Activated gamma-delta T cell treated with anti-CD3 and anti-CD28 coated beads, Interleukin-2, amount 50 U/mL, for 16 hours (primary cell): ENCODE data around the gene FMN2.
"Not testable (repeated sequence)": the region's sequence is repeated elsewhere in the genome, so short reads cannot be mapped to it uniquely, and the experiment has no call there.

Experiments
- DNase-seq: peaks from one replicate; pipeline ENCODE4 v3.0.0-alpha.2; 2020; ENCODE audit warnings: low read depth

The FMN2 gene

DNA sequence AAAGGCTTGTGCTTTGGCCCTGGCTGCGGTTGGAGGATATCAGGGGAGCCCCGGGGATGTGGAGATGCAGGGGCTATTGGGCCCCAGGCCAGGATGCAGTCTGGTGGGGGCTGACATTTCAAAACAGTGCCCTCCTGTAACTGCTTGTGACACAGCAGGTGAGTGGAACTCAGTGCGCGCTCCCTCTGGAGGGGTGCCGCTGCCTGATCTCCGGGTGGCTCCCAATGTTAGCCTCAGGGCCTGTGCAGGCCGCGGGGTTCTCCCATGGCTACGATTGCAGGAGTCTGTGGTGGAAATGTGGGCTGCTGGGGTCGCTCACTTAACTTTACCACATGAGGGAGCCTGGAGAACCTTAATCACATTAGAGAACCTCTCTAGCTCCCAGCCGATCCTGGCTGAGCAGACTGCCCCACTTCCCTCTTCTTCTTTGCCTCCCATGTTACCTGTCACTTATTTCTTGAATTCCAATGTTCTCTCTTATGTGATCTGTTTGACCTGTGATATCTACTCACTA lies 163.2 kb downstream of the FMN2 start:
- DNase-seq: no peak

DNA sequence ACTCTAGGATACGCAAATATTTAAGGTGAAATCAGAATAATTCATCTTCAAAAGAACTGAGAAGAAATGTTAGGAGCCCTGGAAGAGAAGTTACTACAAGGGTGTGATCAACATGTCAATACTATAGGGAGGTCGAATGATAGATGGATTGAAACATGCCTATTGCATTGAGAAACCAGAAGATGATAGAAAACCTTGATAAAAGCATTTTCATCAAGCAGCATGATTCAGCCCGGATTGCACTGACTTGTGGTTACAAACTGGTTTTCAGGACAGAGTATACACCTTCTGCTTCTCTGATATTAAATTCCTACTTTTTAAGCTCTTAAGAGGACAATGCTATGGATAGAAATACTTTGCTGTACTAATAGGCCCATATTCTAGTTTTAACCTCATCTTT lies 164.2 kb downstream of the FMN2 start:
- no peak for DNase-seq

DNA sequence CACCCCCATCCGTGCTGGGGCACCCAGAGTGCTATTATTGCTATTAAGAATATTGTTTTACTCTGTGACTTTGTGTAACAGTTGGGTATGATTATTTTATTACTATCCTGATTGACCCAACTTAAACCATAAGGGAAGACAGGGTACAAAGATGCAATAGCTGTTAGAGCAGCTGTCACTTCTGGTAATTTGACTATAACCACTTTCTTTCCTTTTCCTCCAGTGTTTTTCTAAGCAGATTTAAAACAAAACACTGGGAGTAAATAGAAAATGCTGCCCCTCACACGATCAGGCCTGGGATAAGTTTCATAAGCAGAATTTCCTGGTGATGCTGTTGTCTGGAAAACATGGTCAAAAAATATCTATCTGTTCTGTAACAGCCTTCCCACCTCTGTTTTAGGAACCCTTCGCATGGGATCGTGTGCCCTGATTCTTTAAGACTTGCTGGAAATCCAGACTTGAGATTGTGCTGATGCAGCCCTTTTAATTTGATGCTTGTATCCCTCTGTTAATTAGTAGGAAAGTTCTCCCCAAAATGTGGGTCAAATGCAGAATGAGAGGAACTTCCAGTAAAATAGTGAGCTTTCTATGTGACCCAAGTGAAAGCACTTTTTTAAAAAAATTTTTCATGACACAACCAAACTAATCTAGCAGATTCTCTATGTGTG lies 165.3 kb downstream of the FMN2 start:
- DNase-seq: no peak

DNA sequence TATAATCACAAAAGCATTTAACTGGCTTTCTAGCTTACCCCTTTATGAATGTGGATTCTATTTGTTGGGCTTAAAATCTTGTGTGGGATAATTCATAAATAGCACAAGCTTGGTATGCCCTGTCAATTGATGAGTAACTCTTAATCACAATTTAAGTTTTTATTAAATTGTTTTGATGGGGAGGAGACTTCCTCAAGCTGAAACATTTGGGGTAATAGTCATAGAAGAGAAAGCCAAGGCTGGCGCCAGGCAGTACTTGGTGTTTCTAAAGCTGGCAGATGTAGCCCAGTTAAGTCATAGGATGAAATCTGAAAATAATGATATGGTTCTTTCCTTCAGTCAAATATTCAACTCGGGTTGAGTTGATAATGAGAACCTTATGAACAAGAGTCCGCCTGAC lies 167.2 kb downstream of the FMN2 start:
- DNase-seq: no peak

DNA sequence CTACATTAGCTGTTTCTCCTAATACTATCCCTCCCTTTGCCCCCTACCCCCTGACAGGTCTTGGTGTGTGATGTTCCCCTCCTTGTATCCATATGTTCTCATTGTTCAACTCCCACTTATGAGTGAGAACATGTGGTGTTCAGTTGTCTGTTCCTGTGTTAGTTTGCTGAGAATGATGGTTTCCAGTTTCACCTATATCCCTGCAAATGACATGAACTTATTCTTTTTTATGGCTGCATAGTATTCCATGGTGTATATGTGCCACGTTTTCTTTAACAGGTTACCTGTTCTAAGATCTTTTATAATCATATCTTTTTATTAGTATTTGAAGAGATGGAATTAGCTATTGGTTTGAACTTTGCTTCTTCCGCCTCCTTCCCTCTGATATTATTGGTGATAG lies 172.8 kb downstream of the FMN2 start:
- not testable (repeated sequence) for DNase-seq

DNA sequence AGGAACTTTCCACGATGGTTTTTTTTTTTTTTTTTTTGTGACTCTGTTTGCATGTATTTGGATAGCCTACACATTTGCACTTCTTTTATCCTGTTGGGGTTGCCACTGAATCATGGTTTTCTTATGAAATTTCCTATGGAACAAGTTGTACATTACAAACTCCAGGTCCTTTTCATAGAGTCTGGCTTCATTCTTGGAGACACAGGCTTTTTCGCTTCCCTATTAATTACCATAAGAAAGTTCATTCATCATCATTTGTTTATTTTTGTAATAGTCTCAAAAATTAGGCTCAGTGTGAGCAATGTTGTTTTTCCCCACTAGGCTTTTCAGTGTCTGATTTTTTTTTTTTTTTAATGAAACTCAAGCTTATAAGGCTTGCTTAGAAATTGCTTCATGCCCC lies 179.4 kb downstream of the FMN2 start:
- no peak for DNase-seq

DNA sequence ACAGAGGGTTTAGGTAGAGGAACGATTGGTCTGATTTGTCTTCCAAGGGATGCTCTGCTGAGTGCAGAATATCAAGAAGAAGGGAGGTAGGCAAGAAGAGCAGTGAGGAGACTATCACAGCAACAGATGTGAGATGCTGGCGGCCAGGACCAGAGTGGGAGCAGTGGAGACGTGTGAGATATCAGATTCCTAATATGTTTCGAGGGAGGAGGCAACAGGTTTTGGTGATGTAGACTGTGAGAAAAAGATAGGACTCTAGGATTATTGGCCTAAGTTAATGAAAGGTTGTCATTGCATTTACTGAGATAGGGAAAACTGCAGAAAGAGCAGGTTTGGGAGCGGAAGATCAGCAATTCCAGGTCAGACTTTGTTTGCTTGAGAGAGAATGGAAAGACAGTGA lies 182.9 kb downstream of the FMN2 start:
- DNase-seq: no peak

DNA sequence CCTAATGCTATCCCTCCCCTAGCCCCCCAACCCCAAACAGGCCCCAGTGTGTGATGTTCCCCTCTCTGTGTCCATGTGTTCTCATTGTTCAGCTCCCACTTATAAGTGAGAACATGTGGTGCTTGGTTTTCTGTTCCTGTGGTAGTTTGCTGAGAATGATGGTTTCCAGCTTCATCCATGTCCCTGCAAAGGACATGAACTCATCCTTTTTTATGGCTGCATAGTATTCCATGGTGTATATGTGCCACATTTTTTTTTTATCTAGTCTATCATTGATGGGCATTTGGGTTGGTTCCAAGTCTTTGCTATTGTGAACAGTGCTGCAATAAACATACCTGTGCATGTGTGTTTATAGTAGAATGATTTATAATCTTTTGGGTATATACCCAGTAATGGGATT lies 183.5 kb downstream of the FMN2 start:
- not testable (repeated sequence) for DNase-seq

DNA sequence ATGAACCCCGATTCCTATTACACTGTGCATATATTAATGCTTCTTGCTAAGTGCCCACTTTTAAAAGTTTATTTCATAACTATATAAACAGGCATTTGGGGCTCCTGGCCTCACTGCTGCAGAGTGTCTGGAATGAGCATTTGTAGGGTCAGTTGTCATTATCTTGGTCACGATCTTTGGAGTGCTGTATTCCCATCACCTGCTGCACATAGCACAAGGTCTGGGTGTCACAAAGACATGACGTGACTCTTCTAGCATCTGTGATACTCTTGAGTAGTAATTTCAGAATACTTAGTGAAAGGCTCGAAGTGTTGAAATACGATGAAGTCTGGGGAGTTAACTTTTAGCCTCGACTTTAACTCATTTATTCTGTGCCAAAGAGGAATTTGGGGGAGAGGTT lies 186.4 kb downstream of the FMN2 start:
- no peak for DNase-seq

DNA sequence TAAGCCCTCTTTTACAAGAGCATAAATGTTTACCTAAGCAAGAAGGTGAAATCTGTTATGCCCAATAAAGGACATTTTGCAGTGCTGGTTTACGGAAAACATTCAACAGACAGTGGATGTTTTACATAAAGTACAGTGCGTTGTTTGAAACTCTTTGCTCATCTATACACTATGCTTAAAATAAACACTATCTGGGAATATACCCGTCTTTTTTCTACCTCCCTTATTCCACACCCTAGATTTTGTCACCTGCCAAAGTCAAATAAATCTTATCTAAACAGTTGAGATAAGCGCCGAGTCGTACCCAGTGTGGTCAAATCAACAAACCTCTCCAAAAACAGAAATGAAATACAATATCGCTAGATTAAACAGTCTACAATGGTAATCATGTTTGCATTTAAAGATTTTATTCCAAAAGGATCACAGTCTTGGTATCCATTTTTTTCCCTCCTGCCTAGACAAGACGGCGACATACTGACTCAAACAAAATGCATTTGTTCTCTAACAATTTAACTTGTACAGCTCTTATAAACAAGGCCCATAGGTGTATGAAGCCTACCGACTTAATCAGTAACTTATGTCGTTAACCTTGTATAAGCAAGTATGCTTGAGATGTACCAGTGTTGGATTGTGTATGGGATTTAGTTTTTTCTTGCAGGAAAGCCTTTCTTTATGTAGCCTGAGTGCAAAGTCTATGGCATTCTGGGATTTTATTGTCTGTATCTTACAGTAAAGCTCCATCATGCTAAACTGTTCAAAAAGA lies 189.1 kb downstream of the FMN2 start:
- no peak for DNase-seq

DNA sequence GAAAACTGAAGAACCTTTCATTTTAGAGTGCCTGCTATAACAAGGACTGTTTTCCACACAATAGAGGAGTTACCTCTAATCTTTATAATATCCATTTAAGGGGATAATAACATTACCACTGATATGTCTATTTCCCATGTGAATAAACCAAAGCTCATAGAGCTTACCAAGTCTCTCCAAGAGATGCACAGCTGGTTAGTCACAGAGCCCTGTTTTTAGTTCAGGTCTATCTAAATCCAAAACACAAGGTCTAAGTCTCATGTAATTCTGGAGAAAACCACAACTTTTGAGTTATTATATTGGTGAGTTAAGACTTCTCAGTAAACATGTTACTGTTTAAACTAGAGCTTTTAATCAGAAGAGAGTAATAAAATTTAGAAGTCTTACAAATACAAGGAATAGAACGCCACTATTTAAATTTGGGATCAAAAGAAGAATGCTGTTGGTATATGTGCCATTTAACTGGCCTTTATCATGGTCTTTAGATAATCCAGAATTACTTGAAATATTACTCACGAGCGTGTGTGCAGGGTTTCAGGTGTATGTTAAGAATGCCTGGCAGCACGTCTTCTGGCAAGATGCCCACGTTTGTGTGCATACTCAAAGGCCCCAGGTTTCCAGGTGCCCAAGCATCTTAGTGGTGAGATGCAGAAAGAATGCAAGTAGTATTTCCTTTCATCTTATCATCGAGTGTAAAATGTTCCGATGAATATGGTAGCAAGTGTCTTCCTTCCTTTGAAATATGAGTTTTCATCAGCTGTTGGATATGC lies 190.6 kb downstream of the FMN2 start:
- DNase-seq: no peak

DNA sequence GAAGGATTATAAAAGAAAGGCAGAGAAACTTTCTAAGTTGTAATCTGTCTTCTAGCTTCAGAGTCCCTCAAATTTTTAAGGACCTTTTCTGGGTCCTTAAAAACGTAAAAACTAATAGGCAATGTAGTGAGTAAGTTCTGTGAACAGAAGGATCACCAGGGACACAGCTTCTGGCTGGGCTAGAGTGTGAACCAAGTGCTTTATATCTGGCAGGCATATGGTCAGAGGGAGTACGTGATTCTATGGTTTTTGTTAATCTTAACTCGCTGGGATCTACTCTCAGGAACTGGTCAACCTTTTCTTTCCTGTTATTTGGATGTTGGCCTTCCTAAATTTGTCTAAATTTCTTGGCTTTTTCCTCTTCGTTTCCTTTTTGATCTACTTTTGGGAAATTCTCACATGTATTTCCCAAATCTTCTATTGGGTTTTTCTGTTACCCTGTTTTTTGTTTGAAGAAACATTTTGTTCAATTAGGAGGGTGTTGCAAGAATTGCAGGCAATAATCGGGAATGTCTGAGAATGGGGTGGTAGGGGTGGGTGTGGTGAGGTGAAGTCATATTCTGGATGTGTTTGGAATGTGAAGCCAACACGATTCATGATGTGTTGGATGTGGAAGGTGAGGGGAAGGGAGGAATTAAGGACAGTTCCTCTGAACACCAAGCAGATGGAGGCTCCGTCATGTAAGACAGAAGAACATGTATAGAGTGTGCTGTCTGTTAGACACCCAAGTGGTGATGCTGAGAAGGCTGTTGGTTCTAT lies 193.2 kb downstream of the FMN2 start:
- DNase-seq: no peak

DNA sequence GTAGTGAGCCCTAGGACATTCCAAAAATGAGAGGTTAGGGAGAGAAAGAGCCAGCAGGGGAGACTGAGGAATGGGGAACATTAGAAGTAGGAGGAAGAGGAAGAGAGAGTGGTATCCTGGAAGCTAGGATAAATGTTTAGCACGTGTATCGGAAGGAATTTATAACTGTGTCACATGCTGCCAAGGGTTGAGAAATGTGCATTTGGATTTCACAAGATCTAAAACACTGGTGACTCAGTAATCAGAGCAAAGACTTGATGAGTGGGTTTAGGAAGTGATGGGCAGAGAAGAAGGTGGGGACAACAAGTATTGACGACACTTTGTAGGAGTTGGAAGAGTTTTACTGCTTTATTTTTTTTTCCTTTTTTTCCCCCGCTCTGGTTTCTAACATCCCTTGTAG lies 193.9 kb downstream of the FMN2 start:
- no peak for DNase-seq

DNA sequence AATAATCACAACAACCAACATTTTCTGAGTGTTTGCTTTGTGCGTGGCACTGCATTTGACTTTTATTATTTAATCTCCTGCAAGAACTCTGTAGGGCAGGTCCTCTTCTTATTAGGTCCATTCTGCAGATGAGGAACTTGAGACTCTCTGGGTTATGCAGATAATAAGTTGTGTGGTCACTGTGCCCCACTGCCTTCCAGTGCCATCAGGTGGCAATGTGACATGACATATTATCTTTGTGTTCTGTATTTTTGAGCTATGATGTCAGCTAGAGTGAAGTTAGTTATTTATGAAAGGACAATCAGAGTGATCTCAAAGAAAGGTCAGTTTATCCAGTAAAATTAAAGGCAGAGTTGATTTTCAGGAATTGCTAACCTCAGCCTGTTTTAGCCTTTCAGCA lies 196.0 kb downstream of the FMN2 start:
- DNase-seq: no peak

DNA sequence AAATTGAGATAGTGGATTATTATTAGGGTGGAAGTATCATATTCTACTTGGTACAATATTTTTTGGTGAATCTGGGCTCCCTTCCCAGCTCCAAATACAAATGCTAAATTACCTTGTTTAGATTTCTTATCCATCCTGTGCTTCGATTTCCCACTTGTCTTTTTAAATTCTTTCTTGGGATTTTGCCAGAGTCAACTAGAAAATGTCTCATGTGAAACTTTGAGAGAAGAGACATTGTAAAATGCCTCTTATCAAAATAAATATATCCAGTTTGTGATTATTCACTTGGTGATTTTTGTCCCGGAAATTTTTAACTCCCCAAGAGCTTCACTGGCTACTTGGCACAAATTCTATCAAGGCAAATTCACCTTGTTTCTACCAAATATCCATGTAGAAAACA lies 202.0 kb downstream of the FMN2 start:
- no peak for DNase-seq

DNA sequence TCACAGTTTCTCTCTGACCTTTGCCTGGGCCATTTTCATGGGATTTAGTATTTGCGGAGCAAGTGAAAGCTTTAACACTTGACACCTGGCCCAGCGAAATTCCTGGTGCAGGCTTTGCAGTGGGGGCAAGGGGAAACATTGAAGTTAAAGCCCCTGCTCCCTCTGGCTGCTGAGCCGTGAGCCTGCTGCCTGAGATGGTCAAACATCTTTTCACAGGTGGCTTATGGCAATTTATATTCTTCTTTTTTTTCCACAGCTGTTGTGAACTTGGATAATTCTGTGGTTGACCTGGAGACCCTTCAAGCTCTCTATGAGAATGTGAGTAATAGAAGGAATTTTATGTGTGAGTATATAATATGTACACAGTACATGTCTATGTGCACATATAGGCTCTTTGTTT lies 202.9 kb downstream of the FMN2 start:
- DNase-seq: no peak

DNA sequence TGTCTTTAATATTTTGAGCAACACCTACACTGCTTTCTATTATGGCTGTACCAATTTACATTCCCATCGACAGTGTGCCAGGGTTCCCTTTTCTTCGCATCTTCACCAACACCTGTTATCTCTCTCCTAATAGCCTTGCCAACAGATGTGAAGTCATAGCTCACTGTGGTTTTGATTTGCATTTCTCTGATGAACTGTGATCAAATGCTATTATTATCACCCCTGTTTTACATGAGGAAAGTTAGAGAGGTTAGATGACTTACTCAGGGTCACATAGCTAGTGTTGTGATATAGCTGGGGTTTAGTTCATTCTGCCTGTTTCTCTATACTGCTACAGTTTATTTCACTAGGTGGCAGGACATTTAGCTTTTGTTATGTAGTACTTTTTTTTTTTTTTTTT lies 204.1 kb downstream of the FMN2 start:
- DNase-seq: no peak

DNA sequence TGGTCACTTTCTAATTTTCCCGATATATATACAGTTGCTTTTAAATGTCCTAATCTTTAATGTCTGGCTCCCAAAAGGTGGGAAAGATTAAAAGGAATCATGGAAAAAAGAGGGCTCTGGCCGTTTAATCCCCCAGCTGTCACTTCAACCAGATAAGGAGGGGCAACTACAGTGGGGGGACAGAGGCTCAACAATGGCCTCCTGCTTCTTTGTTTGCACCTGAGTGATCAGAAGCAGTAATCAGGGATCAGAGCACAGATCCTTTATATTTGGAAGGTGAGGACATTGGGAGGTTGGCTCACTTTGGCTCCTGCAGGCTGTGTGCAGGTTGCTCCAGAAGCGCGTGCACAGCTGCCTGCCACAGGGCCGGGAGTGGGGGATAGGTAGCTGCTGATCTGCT lies 212.8 kb downstream of the FMN2 start:
- no peak for DNase-seq

DNA sequence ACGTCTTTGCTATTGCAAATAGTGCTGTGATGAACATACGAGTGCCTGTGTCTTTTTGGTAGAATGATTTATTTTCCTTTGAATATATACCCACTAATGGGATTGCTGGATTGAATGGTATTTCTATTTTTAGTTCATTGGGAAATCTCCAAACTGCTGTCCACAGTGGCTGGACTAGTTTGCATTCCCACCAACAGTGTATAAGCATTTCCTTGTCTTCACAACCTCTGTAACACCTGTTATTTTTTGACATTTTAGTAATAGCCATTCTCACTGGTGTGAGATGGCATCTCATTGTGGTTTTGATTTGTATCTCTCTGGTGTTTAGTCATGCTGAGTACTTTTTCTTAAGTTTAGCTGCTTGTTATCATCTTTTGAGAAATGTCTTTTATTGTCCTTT lies 215.0 kb downstream of the FMN2 start:
- no peak for DNase-seq

DNA sequence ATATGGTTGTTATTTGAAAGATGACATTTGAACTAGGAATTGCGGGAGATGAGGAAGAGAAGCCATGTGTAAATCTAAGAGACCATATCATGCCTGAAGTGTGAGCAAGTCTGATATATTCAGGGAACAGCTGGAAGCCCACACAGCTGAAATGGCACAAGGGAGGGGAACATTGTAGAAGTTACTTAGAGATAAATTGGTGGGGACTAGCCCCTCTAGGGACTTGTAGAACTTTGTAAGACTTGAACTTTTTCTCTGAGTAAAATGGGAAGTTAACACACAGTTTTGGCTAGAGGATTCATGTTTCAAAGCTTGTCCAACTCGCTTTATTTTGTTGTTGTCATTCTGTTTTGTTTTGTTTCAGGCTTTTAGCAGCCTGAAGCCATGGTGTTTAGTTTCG lies 216.4 kb downstream of the FMN2 start:
- DNase-seq: no peak

DNA sequence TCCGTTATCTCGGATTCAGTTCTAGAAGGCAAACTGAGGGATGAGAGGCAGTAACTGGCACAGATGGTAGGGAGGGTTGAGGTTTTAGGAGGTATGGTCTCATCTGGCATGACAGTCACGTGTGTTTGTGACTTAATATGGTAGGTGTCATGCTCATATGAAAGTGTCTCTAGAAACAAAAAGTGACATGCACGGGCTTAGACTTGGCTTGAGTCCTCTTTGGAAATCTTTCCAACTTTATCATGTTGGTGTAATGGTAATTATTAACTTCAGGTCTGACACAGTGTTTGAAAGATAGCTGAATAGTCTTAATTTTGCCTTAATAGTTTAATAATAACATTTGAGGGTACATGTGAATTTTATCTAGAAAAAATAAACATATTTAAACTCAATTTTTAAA lies 218.1 kb downstream of the FMN2 start:
- no peak for DNase-seq

DNA sequence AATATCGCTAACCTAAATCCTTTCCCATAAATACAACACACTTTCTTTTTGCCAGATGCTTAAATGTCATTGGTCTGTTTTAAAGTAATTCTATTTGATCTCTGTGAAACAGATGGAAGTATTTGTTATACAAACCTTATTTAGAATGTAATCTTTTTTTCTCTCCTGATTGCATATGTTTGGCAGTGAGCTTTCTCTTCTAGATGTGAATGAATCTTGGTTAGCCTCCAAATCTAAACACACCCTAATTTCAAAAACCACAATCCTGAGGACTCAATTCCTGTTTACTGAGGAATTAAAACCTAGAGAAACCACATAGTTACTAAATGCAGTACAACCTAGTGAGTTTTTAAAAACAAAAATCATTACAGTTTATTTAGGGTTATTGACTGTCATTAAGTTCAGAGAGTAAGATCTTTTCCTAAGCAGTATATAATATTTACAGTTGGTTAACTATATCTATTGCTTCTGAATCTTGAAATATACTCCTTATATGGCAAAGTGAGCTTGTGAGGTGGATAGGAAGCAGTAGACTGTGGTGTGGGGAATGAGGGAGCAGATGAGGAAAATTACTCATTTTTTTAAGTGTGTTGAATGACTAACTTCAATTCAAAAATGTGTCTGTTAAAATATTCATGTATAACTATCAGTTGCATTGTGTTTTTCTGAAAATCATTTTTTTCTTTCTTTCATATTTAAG lies 218.7 kb downstream of the FMN2 start:
- DNase-seq: no peak
